ENCODE measurements around the gene SIAE.

SIAE gene

GRCh38 chr11:124640666-124641065 lies 32.9 kb downstream of the SIAE start:
- no peak overlapping the region for H2BK120ac ChIP-seq (ENCODE audit: low read depth, low read length)
- H3K14ac ChIP-seq (ENCODE audit: low read length in 2 of 2) = no peak overlapping the region
- H3K79me1 ChIP-seq (replicated peaks; ENCODE audit: low read length, poor library complexity, severe bottlenecking) = no peaks in the 10 kb centered on the region
- no peak overlapping the region for H2BK5ac ChIP-seq (ENCODE audit: low read depth, low read length, poor library complexity, severe bottlenecking)
- no peak for DNase-seq
- H4K91ac ChIP-seq (ENCODE audit: low read length) = no peak overlapping the region
- H3K18ac ChIP-seq (ENCODE audit: low read depth in 1 of 2, low read length in 2 of 2) = no peak overlapping the region
- no peak overlapping the region for H3K4me3 ChIP-seq (ENCODE audit: insufficient read depth in 1 of 2, low read depth in 1 of 2, low read length in 2 of 2)
- no peak overlapping the region for H4K8ac ChIP-seq (ENCODE audit: low read length)
- no peak overlapping the region for H3K9ac ChIP-seq (ENCODE audit: low read length)
- no peak overlapping the region for H3K4ac ChIP-seq (ENCODE audit: low read depth in 1 of 2, low read length in 2 of 2)
- no peak overlapping the region for H2BK12ac ChIP-seq (ENCODE audit: low read length in 2 of 2)
- H3K27ac ChIP-seq (ENCODE audit: low read length, poor library complexity, severe bottlenecking) = no peak overlapping the region
- H3K27me3 ChIP-seq (ENCODE audit: control insufficient read depth in 1 of 2, insufficient read depth in 1 of 2, low read length in 2 of 2) = no peaks in the 10 kb centered on the region
- H3K23ac ChIP-seq (ENCODE audit: low read length in 2 of 2) = no peak overlapping the region
- peaks cover 6 to 49% of the 10 kb centered on the region in 2 experiments for H3K36me3 ChIP-seq (ENCODE audit: control insufficient read depth in 1 of 2, insufficient read depth in 2 of 2, low read depth in 1 of 2, low read length in 2 of 2)
- H2BK15ac ChIP-seq (ENCODE audit: low read depth, poor library complexity, severe bottlenecking) = no peak overlapping the region
- 93% methylated on average over 4 of the region's 5 CpGs for WGBS
- H3K9me3 ChIP-seq (ENCODE audit: control insufficient read depth, low read length) = no peaks in the 10 kb centered on the region
- no peak overlapping the region for H2AFZ ChIP-seq (ENCODE audit: low read depth, low read length)
- no peaks in the 10 kb centered on the region for H3K4me1 ChIP-seq (ENCODE audit: control insufficient read depth, insufficient read depth, low read depth, low read length)
- H3K4me2 ChIP-seq (ENCODE audit: low read length, poor library complexity, severe bottlenecking) = no peak overlapping the region
- H2AK5ac ChIP-seq (ENCODE audit: low read length, severe bottlenecking) = no peak overlapping the region

- H3K9me3 ChIP-seq (ENCODE audit: control insufficient read depth, low read length) = no peaks in the 10 kb centered on the region
- no peak overlapping the region for H4K91ac ChIP-seq (ENCODE audit: low read length)
- H3K27ac ChIP-seq (ENCODE audit: low read length, poor library complexity, severe bottlenecking) = no peak overlapping the region
- H4K8ac ChIP-seq (ENCODE audit: low read length) = no peak overlapping the region
- DNase-seq = no peak
- H2AK5ac ChIP-seq (ENCODE audit: low read length, severe bottlenecking) = no peak overlapping the region
- H3K79me1 ChIP-seq (replicated peaks; ENCODE audit: low read length, poor library complexity, severe bottlenecking) = no peaks in the 10 kb centered on the region
- WGBS = 95% methylated on average over 1 of the region's 1 CpG
- no peak overlapping the region for H3K4me2 ChIP-seq (ENCODE audit: low read length, poor library complexity, severe bottlenecking)
- H3K14ac ChIP-seq (ENCODE audit: low read length in 2 of 2) = no peak overlapping the region
- no peak overlapping the region for H3K18ac ChIP-seq (ENCODE audit: low read depth in 1 of 2, low read length in 2 of 2)
- no peak overlapping the region for H2BK15ac ChIP-seq (ENCODE audit: low read depth, poor library complexity, severe bottlenecking)
- H2AFZ ChIP-seq (ENCODE audit: low read depth, low read length) = no peak overlapping the region
- H3K4me1 ChIP-seq (ENCODE audit: control insufficient read depth, insufficient read depth, low read depth, low read length) = no peaks in the 10 kb centered on the region
- no peak overlapping the region for H3K4me3 ChIP-seq (ENCODE audit: insufficient read depth in 1 of 2, low read depth in 1 of 2, low read length in 2 of 2)
- no peak overlapping the region for H2BK5ac ChIP-seq (ENCODE audit: low read depth, low read length, poor library complexity, severe bottlenecking)
- H3K36me3 ChIP-seq (ENCODE audit: control insufficient read depth in 1 of 2, insufficient read depth in 2 of 2, low read depth in 1 of 2, low read length in 2 of 2) = peaks cover 9 to 63% of the 10 kb centered on the region in 2 experiments
- no peak overlapping the region for H3K9ac ChIP-seq (ENCODE audit: low read length)
- H3K23ac ChIP-seq (ENCODE audit: low read length in 2 of 2) = no peak overlapping the region
- H2BK120ac ChIP-seq (ENCODE audit: low read depth, low read length) = no peak overlapping the region
- no peaks in the 10 kb centered on the region for H3K27me3 ChIP-seq (ENCODE audit: control insufficient read depth in 1 of 2, insufficient read depth in 1 of 2, low read length in 2 of 2)
- H3K4ac ChIP-seq (ENCODE audit: low read depth in 1 of 2, low read length in 2 of 2) = no peak overlapping the region
- no peak overlapping the region for H2BK12ac ChIP-seq (ENCODE audit: low read length in 2 of 2)
These were observed 34.4 kb downstream of the SIAE start for GRCh38 chr11:124639186-124639585.

GRCh38 chr11:124638500-124638899 lies 35.0 kb downstream of the SIAE start:
- 100% methylated on average over 1 of the region's 3 CpGs for whole genome bisulfite sequencing

GRCh38 chr11:124635932-124636331 lies 37.6 kb downstream of the SIAE start:
- Histone ChIP-seq H3K18ac (ENCODE audit: low read depth in 1 of 2, low read length in 2 of 2) (no peak overlapping the region), H2BK12ac (ENCODE audit: low read length in 2 of 2) (no peak overlapping the region), H2AK5ac (ENCODE audit: low read length, severe bottlenecking) (no peak overlapping the region), H3K4ac (ENCODE audit: low read depth in 1 of 2, low read length in 2 of 2) (no peak overlapping the region), H3K4me1 (ENCODE audit: control insufficient read depth, insufficient read depth, low read depth, low read length) (no peaks in the 10 kb centered on the region), H3K4me2 (ENCODE audit: low read length, poor library complexity, severe bottlenecking) (no peak overlapping the region), H2BK15ac (ENCODE audit: low read depth, poor library complexity, severe bottlenecking) (no peak overlapping the region), H3K9me3 (ENCODE audit: control insufficient read depth, low read length) (no peaks in the 10 kb centered on the region), H4K91ac (ENCODE audit: low read length) (no peak overlapping the region), H4K8ac (ENCODE audit: low read length) (no peak overlapping the region), H3K27ac (ENCODE audit: low read length, poor library complexity, severe bottlenecking) (no peak overlapping the region), H2BK5ac (ENCODE audit: low read depth, low read length, poor library complexity, severe bottlenecking) (no peak overlapping the region), H3K79me1 (replicated peaks; ENCODE audit: low read length, poor library complexity, severe bottlenecking) (peaks cover 4% of the 10 kb centered on the region), H2BK120ac (ENCODE audit: low read depth, low read length) (no peak overlapping the region), H3K27me3 (ENCODE audit: control insufficient read depth in 1 of 2, insufficient read depth in 1 of 2, low read length in 2 of 2) (no peaks in the 10 kb centered on the region), H3K14ac (ENCODE audit: low read length in 2 of 2) (no peak overlapping the region), H3K36me3 (ENCODE audit: control insufficient read depth in 1 of 2, insufficient read depth in 2 of 2, low read depth in 1 of 2, low read length in 2 of 2) (peaks cover 18 to 95% of the 10 kb centered on the region in 2 experiments), H3K4me3 (ENCODE audit: insufficient read depth in 1 of 2, low read depth in 1 of 2, low read length in 2 of 2) (no peak overlapping the region), H3K9ac (ENCODE audit: low read length) (no peak overlapping the region), H2AFZ (ENCODE audit: low read depth, low read length) (no peak overlapping the region), H3K23ac (ENCODE audit: low read length in 2 of 2) (no peak overlapping the region)
- 96% methylated on average over 3 of the region's 3 CpGs for WGBS
- no peak for DNase-seq

More at GRCh38 chr11:124638500-124638899, 35.0 kb downstream of the SIAE start:
- no peak overlapping the region for H4K8ac ChIP-seq (ENCODE audit: low read length)
- no peak overlapping the region for H2BK15ac ChIP-seq (ENCODE audit: low read depth, poor library complexity, severe bottlenecking)
- no peak for DNase-seq
- no peak overlapping the region for H3K4me2 ChIP-seq (ENCODE audit: low read length, poor library complexity, severe bottlenecking)
- H2AK5ac ChIP-seq (ENCODE audit: low read length, severe bottlenecking) = no peak overlapping the region
- H4K91ac ChIP-seq (ENCODE audit: low read length) = no peak overlapping the region
- no peak overlapping the region for H3K23ac ChIP-seq (ENCODE audit: low read length in 2 of 2)
- no peaks in the 10 kb centered on the region for H3K79me1 ChIP-seq (replicated peaks; ENCODE audit: low read length, poor library complexity, severe bottlenecking)
- H3K18ac ChIP-seq (ENCODE audit: low read depth in 1 of 2, low read length in 2 of 2) = no peak overlapping the region
- H2AFZ ChIP-seq (ENCODE audit: low read depth, low read length) = no peak overlapping the region
- no peak overlapping the region for H3K4me3 ChIP-seq (ENCODE audit: insufficient read depth in 1 of 2, low read depth in 1 of 2, low read length in 2 of 2)
- H3K14ac ChIP-seq (ENCODE audit: low read length in 2 of 2) = no peak overlapping the region
- H3K9me3 ChIP-seq (ENCODE audit: control insufficient read depth, low read length) = no peaks in the 10 kb centered on the region
- H3K36me3 ChIP-seq (ENCODE audit: control insufficient read depth in 1 of 2, insufficient read depth in 2 of 2, low read depth in 1 of 2, low read length in 2 of 2) = peaks cover 9 to 70% of the 10 kb centered on the region in 2 experiments
- H3K4ac ChIP-seq (ENCODE audit: low read depth in 1 of 2, low read length in 2 of 2) = no peak overlapping the region
- no peaks in the 10 kb centered on the region for H3K4me1 ChIP-seq (ENCODE audit: control insufficient read depth, insufficient read depth, low read depth, low read length)
- no peaks in the 10 kb centered on the region for H3K27me3 ChIP-seq (ENCODE audit: control insufficient read depth in 1 of 2, insufficient read depth in 1 of 2, low read length in 2 of 2)
- H3K27ac ChIP-seq (ENCODE audit: low read length, poor library complexity, severe bottlenecking) = no peak overlapping the region
- no peak overlapping the region for H2BK12ac ChIP-seq (ENCODE audit: low read length in 2 of 2)
- H2BK120ac ChIP-seq (ENCODE audit: low read depth, low read length) = no peak overlapping the region
- H2BK5ac ChIP-seq (ENCODE audit: low read depth, low read length, poor library complexity, severe bottlenecking) = no peak overlapping the region
- H3K9ac ChIP-seq (ENCODE audit: low read length) = no peak overlapping the region
